ENCODE measurements around the gene MIF4GD. TPM values are rescaled to one million over a fixed set of nuclear protein-coding genes. Genes with fewer than 3 reads are reported as not detected.
A peak's percentile ranks its signal among the peaks of the same experiment; 100 is the strongest.
"Not testable (repeated sequence)": the region's sequence is repeated elsewhere in the genome, so short reads cannot be mapped to it uniquely, and the experiment has no call there.

MIF4GD gene
- total RNA-seq, 1 donor from 2014 or later, result 12.8 TPM

GRCh38 chr17:75257228-75257627, 13.8 kb downstream of the MIF4GD start:
- DNase-seq, result not testable (repeated sequence)

DNA sequence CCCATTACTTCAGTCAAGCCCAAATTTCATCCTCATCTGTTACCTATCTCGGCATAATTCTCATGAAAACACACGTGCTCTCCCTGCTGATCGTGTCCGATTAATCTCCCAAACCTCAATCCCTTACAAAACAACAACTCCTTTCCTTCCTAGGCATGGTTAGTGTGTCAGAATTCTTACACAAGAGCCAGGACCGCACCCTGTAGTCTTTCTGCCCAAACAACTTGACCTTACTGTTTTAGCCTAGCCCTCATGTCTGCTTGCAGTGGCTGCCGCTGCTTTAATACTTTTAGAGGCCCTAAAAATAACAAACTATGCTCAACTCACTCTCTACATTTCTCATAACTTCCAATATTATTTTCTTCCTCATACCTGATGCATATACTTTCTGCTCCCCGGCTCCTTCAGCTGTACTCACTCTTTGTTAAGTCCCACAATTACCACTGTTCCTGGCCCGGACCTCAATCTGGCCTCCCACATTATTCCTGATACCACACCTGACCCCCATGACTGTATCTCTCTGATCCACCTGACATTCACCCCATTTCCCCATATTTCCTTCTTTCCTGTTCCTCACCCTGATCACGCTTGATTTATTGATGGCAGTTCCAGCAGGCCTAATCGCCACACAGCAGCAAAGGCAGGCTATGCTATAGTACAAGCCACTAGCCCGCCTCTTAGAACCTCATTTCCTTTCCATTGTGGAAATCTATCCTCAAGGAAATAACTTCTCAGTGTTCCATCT, 14.9 kb downstream of the MIF4GD start:
- DNase-seq, result not testable (repeated sequence)

DNA sequence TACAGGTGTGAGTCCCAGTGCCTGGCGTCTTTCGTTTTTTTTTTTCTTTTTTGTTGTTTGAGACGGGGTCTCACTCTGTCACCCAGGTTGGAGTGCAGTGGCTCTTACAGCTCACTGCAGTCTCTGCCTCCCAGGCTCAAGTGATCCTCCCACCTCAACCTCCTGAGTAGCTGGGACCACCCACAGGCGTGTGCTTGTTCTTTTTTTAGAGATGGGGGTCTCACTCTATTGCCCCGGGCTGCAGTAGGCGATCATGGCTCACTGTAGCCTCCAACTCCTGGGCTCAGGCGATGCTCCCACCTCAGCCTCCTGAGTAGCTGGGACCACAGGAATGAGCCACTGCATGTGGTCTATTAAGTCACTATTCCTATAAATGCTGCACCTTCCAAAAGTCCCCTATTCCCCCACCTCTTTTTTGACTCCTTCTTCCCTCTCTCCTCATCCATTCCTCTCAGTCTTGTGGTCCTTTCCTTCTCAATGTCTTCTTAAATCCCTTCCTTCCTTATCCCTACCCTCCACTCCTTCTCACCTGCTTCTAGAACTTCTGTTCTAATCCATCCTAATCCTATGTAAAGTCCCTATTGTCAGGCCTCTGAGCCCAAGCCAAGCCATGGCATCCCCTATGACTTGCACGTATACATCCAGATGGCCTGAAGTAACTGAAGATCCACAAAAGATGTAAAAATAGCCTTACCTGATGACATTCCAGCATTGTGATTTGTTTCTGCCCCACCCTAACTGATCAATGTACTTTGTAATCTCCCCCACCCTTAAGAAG, 18.8 kb downstream of the MIF4GD start:
- DNase-seq, result no peak

GRCh38 chr17:75250009-75250471, 21.0 kb downstream of the MIF4GD start:
- peak; percentile 74 for DNase-seq

- no peak for DNase-seq
Observed at GRCh38 chr17:75249564-75249963, 21.5 kb downstream of the MIF4GD start.

GRCh38 chr17:75246404-75246803, 24.6 kb downstream of the MIF4GD start:
- no peak for DNase-seq

GRCh38 chr17:75245011-75245410, 26.0 kb downstream of the MIF4GD start:
- DNase-seq, result no peak

GRCh38 chr17:75244133-75244866, 26.7 kb downstream of the MIF4GD start:
- DNase-seq, result no peak

DNA sequence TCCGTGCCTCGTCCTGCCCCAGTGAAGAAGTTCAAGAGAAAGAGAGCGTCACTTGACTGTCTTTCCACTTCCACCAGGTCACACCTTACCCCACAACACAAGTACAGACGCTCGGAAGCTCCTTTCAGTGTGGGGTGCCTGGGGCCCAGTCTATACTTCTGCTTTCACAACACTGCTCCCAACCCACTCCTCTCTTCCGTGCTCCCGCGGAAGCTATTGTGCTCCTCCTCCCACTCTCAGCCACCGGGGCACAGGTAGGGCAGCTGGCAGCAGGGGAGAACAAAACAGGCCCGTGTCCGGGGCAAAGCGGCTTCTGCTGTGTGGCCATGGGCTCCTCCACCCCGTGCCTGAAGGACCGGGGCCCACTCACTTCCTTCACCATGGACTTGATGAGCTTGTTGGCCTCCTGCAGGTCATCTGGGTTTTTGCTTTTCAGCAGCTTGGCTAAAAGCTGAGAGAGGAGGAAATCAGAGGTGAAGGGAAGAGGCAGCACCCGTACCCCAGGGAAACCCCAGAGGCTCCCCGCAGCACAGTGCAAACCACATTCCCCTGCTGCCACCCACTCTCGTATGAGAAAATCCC, 28.5 kb downstream of the MIF4GD start:
- DNase-seq, result no peak

DNA sequence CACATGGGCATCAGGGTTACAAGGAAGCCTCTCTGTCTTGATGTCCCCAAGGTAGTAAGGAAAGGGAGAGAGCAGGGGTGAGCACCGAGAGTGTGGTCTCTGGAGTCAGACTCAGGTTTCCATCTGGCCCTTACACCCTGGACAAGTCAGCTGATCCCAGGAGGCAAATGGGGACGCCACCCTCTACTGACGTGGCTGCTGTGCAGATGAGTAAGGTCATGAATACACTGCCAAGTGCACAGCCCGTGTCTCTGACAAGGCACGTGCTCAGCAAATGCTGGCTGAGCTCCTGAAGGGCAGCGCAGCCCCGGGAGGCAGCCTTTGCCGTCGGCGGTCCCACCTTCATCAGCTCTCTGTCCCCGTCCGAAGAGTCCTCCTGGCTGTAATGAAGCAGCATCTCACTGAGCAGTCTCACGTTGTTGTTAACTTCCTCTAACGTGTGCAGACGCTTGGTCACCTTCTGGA, 29.0 kb downstream of the MIF4GD start:
- DNase-seq, result no peak

DNA sequence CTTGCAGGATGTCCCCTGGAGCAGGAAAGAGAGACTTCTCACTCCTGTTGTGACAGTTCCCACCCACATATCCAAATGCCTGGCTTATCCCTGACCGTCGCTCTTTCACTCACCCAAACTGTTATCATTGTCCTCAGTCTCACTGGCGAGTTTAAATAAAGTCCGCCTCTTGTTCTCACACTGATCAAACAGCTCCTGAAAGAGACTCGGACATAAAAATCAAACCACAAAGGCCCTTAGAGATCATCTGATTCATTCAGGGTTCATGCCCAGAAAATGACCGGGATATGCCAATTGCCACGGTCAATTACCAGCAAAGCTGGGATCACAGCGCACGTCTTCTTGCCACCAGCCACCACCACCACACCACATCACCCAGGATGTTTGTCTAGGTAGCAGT, 29.5 kb downstream of the MIF4GD start:
- no peak for DNase-seq

GRCh38 chr17:75241143-75241430, 29.9 kb downstream of the MIF4GD start:
- no peak for DNase-seq

- DNase-seq, result peak; percentile 73
Observed at GRCh38 chr17:75240394-75241142, 30.5 kb downstream of the MIF4GD start.

GRCh38 chr17:75239778-75240393, 31.1 kb downstream of the MIF4GD start:
- no peak for DNase-seq

- no peak for DNase-seq
Observed at GRCh38 chr17:75239214-75239613, 31.8 kb downstream of the MIF4GD start.

- DNase-seq, result peak; percentile 84
Observed at GRCh38 chr17:75238684-75239191, 32.3 kb downstream of the MIF4GD start.

DNA sequence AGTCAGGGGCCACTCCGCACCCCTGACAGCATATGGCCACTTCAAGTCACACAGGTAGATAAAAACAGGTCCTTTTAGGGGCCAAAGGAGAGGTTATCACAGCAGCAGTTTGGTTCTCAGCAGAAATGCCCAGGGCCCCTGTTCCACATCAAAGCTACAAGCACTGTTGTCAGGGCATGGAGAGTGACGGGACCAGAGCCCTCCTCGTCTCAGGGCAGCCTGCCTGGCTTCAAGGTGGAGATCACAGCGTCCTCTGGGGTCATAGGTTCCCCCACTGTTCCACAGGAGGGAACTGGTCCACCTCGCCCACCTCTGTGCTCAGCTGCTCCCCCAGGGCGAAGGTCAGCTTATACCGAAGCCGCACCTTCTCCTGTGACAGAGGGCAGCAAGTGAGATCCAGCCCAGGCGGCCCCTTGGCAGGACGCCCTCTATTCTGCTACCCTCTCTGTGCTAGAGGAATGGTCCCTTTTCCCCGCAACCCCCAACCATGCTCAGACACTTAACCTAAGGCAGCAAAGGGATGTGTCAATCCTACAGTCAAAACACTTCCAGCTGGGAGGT, 32.9 kb downstream of the MIF4GD start:
- no peak for DNase-seq

DNA sequence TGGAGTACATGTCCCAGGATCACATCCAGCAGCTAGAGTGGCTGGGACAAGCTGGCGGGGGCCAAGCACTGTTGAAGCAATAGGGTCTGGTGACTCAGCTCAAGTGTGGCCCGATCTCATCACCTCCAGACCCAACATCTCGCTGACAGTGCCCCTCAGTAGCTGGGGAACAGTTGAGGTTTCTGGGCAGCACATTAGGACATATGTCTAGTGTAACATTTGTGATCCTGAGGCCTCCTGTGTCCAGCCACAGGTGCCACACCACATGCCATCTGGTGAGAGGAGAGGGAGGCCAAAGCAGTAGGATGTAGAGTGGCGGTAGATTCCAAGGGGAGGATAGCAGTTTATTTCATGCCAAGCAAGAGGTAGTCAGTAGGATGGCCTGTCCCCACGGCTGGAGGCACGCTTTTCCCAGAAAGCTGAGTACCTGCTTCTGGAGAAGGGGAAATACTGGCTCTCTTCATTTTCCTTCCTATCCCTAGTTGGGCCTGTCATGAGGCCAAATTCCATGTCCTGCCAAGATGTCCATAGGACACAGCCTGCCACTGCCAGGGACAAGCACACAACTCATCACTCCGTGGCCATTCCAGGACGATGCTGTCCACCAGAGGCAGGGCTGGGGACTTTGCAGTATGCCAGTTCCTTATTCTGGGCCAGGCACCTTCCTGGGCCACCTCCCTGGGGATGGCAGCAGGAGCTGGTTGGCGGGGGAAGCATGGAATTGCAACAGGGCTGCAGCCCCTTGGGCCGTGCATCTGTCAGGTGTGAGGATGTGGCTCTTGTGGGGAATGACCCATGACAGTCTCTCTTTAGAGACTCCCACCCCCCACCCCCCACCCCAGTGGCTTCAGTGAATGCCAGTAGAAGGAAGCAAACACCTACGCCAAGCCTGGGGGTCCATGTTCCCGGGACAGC, 33.7 kb downstream of the MIF4GD start:
- DNase-seq, result no peak

GRCh38 chr17:75232786-75233185, 38.2 kb downstream of the MIF4GD start:
- DNase-seq, result no peak

Data from dermis blood vessel endothelial cell (primary cell).